ENCODE measurements around the gene GPR65.

The GPR65 gene

DNA sequence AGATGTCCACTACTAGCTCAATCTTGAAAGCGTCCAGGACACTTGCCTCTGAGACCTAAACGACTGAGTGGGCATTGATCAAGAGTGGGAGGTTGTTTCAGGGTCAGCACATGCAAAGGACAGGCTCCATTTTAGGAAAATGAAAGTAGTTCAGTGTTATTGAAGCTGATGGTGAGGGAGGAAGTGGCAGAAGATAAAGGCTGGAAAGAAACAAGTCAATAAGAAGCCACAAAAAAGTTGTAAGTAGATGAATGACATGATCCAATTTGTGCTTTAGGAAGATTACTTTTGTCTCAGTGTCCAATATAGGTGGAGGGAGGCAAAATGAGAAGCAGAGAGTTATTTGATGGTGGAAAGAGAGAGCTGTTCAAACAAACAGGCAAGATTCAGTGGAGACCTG lies 22.0 kb downstream of the GPR65 start (continued):
- TF ChIP-seq ZNF138 (tag by site-specific recombination; IDR thresholded peaks at IDR 0.05; ENCODE audit: borderline replicate concordance) (no peak), ZSCAN4 (tag by site-specific recombination; IDR thresholded peaks at IDR 0.05) (no peak), PRDM1 (tag by site-specific recombination; IDR thresholded peaks at IDR 0.05) (no peak)

- H3K4me1 ChIP-seq (ENCODE audit: control insufficient read depth, insufficient read depth, low read length): no peaks in the 10 kb centered on the region
- ChIA-PET CTCF (interaction anchor here (1.4 to 1.5 kb wide), 2 partner anchors 12 to 83 kb away, joined by 3 to 4 read pairs; no protein-coding TSS in a partner anchor), POLR2A (no interaction called here)
- TF ChIP-seq YY2 (tag by site-specific recombination; IDR thresholded peaks at IDR 0.05) (no peak), ZNF624 (tag by site-specific recombination; IDR thresholded peaks at IDR 0.05) (no peak), ZNF544 (tag by site-specific recombination; IDR thresholded peaks at IDR 0.05) (no peak), MEIS1 (CRISPR knock-in tag; IDR thresholded peaks at IDR 0.05; ENCODE audit: borderline replicate concordance) (no peak)
- no peaks in the 10 kb centered on the region for H3K9me3 ChIP-seq (ENCODE audit: control insufficient read depth, insufficient read depth, low read depth, low read length)
- no peaks in the 10 kb centered on the region for H3K36me3 ChIP-seq (ENCODE audit: control insufficient read depth in 2 of 2, insufficient read depth in 1 of 2, low read length in 2 of 2)
- H3K27ac ChIP-seq (ENCODE audit: extremely low read depth, low read depth, low read length): no peak overlapping the region
- H3K4me3 ChIP-seq (ENCODE audit: low read depth, low read length): no peak overlapping the region
Measured at GRCh38 chr14:88029500-88029899, 24.6 kb downstream of the GPR65 start.

GRCh38 chr14:88030079-88030478 lies 25.1 kb downstream of the GPR65 start:
- no peak for TF ChIP-seq ZNF449 (tag by site-specific recombination; IDR thresholded peaks at IDR 0.05)
- TF ChIP-seq REST (tag by site-specific recombination; IDR thresholded peaks at IDR 0.05): no peak
- TF ChIP-seq ZNF266 (tag by site-specific recombination; IDR thresholded peaks at IDR 0.05; ENCODE audit: low read depth): no peak
- no peak for TF ChIP-seq ZNF561 (tag by site-specific recombination; IDR thresholded peaks at IDR 0.05; ENCODE audit: borderline replicate concordance)
- TF ChIP-seq ZNF629 (tag by site-specific recombination; IDR thresholded peaks at IDR 0.05): no peak
- TF ChIP-seq ZBTB7A (tag by site-specific recombination; IDR thresholded peaks at IDR 0.05; ENCODE audit: low read depth): no peak
- no peak for TF ChIP-seq ZNF549 (tag by site-specific recombination; IDR thresholded peaks at IDR 0.05)
- TF ChIP-seq ZNF155 (tag by site-specific recombination; IDR thresholded peaks at IDR 0.05): no peak
- TF ChIP-seq SP7 (tag by site-specific recombination; IDR thresholded peaks at IDR 0.05): no peak
- POLR2A ChIA-PET: no interaction called here
- CTCF ChIA-PET: interaction anchor here (0.7 to 1.5 kb wide), 3 partner anchors 13 to 85 kb away, joined by 3 to 4 read pairs (median 4); no protein-coding TSS in a partner anchor
- Histone ChIP-seq H3K36me3 (ENCODE audit: control insufficient read depth in 2 of 2, insufficient read depth in 1 of 2, low read length in 2 of 2) (no peaks in the 10 kb centered on the region), H3K4me3 (ENCODE audit: low read depth, low read length) (no peak overlapping the region), H3K9me3 (ENCODE audit: control insufficient read depth, insufficient read depth, low read depth, low read length) (no peaks in the 10 kb centered on the region), H3K4me1 (ENCODE audit: control insufficient read depth, insufficient read depth, low read length) (no peaks in the 10 kb centered on the region), H3K27ac (ENCODE audit: extremely low read depth, low read depth, low read length) (no peak overlapping the region)
